ENCODE measurements around the gene ZNF609.
"Not testable (repeated sequence)": the region's sequence is repeated elsewhere in the genome, so short reads cannot be mapped to it uniquely, and the experiment has no call there.

The ZNF609 gene

DNA sequence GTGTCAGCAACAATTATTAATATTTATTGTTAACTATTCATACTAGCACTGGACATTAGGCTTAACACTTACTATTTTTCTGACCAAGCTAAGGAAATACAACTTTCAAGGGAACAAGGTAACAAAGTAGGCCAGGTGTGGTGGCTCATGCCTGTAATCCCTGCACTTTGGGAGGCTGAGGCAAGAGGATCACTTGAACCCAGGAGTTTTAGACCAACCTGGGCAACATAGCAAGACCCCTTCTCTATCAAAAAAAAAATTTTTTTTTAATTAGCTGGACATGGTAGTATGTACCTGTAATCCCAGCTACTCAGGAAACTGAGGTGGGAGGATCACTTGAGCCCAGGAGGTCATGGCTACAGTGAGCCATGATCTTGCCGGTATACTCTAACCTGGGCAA lies 183.3 kb downstream of the ZNF609 start:
- Histone ChIP-seq H3K36me3 (ENCODE audit: control insufficient read depth, insufficient read depth, low read length) (no peaks in the 10 kb centered on the region), H3K9me3 (ENCODE audit: control insufficient read depth, low read length) (no peaks in the 10 kb centered on the region), H3K9ac (ENCODE audit: low read length) (no peak overlapping the region), H3K27me3 (ENCODE audit: control insufficient read depth, insufficient read depth, low read length) (no peaks in the 10 kb centered on the region), H3K4me1 (ENCODE audit: control insufficient read depth, insufficient read depth, low read length) (peaks cover 46% of the 10 kb centered on the region), H3K4me3 (ENCODE audit: low read length) (no peak overlapping the region)

DNA sequence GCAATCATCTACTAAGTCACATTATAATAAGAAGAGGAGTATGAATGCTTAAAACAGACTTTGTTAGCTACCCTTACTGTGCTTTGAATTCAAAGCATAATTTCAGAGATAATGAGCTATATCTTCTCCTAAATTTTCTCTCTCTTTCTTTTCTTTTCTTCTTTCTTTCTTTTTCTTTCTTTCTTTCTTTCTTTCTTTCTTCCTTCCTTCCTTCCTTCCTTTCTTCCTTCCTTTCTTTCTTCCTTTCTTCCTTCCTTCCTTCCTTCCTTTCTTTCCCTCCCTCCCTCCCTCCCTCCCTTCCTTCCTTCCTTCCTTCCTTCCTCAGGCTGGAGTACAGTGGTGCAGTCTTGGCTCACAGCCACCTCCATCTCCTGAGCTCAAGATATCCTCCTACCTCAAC lies 184.4 kb downstream of the ZNF609 start:
- not testable (repeated sequence) for H3K9ac ChIP-seq (ENCODE audit: low read length); H3K36me3 ChIP-seq (ENCODE audit: control insufficient read depth, insufficient read depth, low read length); H3K4me3 ChIP-seq (ENCODE audit: low read length); H3K27me3 ChIP-seq (ENCODE audit: control insufficient read depth, insufficient read depth, low read length); H3K9me3 ChIP-seq (ENCODE audit: control insufficient read depth, low read length)
- H3K4me1 ChIP-seq (ENCODE audit: control insufficient read depth, insufficient read depth, low read length) = peaks cover 37% of the 10 kb centered on the region

DNA sequence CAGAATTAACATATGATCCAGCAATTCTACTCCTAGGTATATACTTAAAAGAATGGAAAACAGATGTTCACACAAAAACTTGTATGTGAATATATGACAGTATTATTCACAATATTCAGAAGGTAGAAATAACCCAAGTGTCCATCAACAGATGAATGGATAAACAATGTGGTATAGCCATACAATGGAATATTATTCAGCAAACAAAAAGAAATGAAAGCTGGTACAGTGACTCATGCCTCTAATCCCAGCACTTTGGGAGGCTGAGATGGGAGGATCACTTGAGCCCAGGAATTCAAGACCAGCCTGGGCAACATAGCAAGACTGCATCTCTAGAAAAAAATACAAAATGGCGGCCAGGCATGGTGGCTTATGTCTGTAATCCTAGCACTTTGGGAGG lies 185.6 kb downstream of the ZNF609 start:
- Histone ChIP-seq H3K9ac (ENCODE audit: low read length) (no peak overlapping the region), H3K4me3 (ENCODE audit: low read length) (no peak overlapping the region), H3K27me3 (ENCODE audit: control insufficient read depth, insufficient read depth, low read length) (no peaks in the 10 kb centered on the region), H3K4me1 (ENCODE audit: control insufficient read depth, insufficient read depth, low read length) (peaks cover 30% of the 10 kb centered on the region), H3K36me3 (ENCODE audit: control insufficient read depth, insufficient read depth, low read length) (no peaks in the 10 kb centered on the region), H3K9me3 (ENCODE audit: control insufficient read depth, low read length) (no peaks in the 10 kb centered on the region)

DNA sequence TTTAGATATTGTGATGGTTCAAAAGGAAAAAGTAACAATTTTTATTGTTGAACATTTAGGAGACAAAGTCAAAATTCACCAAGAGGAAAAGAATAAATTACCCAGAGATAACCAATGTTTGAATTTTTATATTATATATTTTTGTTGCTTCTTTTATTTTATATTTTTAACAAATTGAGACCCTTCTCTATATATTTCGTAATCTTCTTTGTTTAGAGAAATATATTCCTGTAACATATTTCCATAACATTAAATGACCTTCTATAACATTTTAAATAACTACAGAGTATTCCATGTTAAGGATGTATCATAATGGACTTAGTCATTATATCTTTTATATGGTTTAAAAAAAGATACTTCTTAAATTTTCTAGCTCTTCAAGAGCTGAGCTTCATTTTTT lies 187.0 kb downstream of the ZNF609 start:
- H3K4me3 ChIP-seq (ENCODE audit: low read length) = no peak overlapping the region
- peaks cover 23% of the 10 kb centered on the region for H3K4me1 ChIP-seq (ENCODE audit: control insufficient read depth, insufficient read depth, low read length)
- no peak overlapping the region for H3K9ac ChIP-seq (ENCODE audit: low read length)
- H3K27me3 ChIP-seq (ENCODE audit: control insufficient read depth, insufficient read depth, low read length) = no peaks in the 10 kb centered on the region
- H3K36me3 ChIP-seq (ENCODE audit: control insufficient read depth, insufficient read depth, low read length) = no peaks in the 10 kb centered on the region
- H3K9me3 ChIP-seq (ENCODE audit: control insufficient read depth, low read length) = no peaks in the 10 kb centered on the region

DNA sequence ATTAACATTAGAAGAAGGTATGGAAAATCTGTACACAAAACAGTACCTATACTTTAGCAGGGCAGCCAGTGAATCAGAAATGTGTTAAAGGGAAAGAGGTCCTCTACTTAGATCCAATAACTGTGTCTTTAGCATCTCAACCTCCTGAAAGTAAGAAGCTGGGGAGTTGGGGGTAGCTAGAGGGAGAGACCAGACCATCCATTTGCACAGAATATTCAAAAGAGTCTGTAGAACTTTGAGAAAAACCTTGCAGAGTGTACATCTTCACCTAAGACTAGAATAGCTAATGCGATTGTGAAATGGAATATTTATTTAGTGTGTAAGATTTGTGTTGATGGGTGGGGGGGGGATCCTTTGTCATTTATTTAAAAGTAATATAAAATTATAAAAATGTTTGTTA lies 190.2 kb downstream of the ZNF609 start:
- no peaks in the 10 kb centered on the region for H3K36me3 ChIP-seq (ENCODE audit: control insufficient read depth, insufficient read depth, low read length)
- H3K9ac ChIP-seq (ENCODE audit: low read length) = no peak overlapping the region
- H3K9me3 ChIP-seq (ENCODE audit: control insufficient read depth, low read length) = no peaks in the 10 kb centered on the region
- H3K4me3 ChIP-seq (ENCODE audit: low read length) = no peak overlapping the region
- no peaks in the 10 kb centered on the region for H3K27me3 ChIP-seq (ENCODE audit: control insufficient read depth, insufficient read depth, low read length)
- H3K4me1 ChIP-seq (ENCODE audit: control insufficient read depth, insufficient read depth, low read length) = peaks cover 11% of the 10 kb centered on the region

DNA sequence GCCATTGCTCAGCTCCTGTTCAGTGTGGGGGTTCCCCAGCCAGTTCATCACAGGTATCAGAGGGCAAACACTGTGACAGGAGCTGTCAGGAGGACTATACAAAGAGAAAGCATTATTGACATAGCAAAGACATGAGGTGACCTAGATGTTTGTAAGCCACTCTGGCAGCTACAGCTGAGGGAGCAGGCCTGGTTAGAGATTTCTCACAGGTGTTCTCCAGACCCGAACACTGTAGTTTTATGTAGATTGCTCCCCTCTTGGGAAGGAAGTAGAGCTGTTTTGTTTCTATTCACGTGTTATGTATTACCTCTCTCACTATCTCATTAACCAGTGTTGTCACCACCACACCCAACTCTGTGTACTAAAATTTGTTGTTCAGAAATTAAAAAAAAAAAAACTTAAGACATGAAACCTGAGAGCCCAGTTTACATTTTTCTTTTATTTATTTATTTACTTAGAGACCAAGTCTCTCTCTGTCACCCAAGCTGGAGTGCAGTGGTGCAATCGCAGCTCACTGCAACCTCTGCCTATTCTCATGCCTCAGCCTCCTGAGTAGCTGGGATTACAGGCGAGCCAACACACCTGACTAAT lies 191.3 kb downstream of the ZNF609 start:
- Histone ChIP-seq H3K36me3 (ENCODE audit: control insufficient read depth, insufficient read depth, low read length) (no peaks in the 10 kb centered on the region), H3K27me3 (ENCODE audit: control insufficient read depth, insufficient read depth, low read length) (no peaks in the 10 kb centered on the region), H3K9me3 (ENCODE audit: control insufficient read depth, low read length) (no peaks in the 10 kb centered on the region), H3K4me3 (ENCODE audit: low read length) (no peak overlapping the region), H3K9ac (ENCODE audit: low read length) (no peak overlapping the region), H3K4me1 (ENCODE audit: control insufficient read depth, insufficient read depth, low read length) (peaks cover 11% of the 10 kb centered on the region)

DNA sequence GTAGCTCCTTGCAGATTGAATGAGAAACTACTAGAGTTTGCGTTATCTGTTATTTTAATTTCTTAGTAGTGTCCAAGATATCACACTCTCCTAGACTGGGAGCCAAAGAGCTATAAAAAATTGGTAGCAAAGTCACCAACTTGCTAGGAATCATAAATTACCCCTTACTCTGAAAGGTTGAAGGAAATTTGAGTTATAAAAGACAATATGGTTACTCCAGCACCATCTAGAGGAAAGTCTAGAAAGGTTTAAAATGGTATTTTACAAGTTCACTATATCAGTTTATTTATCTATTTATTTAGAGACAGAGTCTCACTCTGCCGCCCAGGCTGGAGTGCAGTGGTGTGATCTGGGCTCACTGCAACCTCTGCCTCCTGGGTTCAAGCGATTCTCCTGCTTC lies 193.4 kb downstream of the ZNF609 start:
- Histone ChIP-seq H3K27me3 (ENCODE audit: control insufficient read depth, insufficient read depth, low read length) (no peaks in the 10 kb centered on the region), H3K36me3 (ENCODE audit: control insufficient read depth, insufficient read depth, low read length) (no peaks in the 10 kb centered on the region), H3K9me3 (ENCODE audit: control insufficient read depth, low read length) (no peaks in the 10 kb centered on the region), H3K4me3 (ENCODE audit: low read length) (no peak overlapping the region), H3K4me1 (ENCODE audit: control insufficient read depth, insufficient read depth, low read length) (peaks cover 11% of the 10 kb centered on the region), H3K9ac (ENCODE audit: low read length) (no peak overlapping the region)

DNA sequence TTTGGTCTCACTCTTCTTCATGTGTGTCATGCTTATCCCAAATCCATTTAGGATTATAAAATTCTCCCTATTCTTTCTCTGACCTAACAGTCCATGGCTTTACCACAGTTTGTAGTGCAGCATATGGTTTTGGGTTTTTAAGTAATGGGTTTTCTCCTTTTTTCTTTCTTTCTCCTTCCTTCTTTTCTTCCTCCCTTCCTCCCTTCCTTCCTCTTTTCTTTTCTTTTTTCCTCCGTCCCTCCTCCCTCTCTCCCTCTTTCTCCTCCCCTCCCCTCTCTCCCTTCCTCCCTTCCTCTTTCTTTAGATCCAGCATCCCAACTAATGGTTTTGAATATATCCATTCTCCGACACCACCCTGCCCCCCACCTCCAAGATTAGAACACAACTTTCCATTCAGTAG lies 196.1 kb downstream of the ZNF609 start:
- no peaks in the 10 kb centered on the region for H3K27me3 ChIP-seq (ENCODE audit: control insufficient read depth, insufficient read depth, low read length)
- H3K4me1 ChIP-seq (ENCODE audit: control insufficient read depth, insufficient read depth, low read length) = peaks cover 4% of the 10 kb centered on the region
- no peaks in the 10 kb centered on the region for H3K9me3 ChIP-seq (ENCODE audit: control insufficient read depth, low read length)
- H3K36me3 ChIP-seq (ENCODE audit: control insufficient read depth, insufficient read depth, low read length) = no peaks in the 10 kb centered on the region
- H3K9ac ChIP-seq (ENCODE audit: low read length) = no peak overlapping the region
- H3K4me3 ChIP-seq (ENCODE audit: low read length) = no peak overlapping the region

DNA sequence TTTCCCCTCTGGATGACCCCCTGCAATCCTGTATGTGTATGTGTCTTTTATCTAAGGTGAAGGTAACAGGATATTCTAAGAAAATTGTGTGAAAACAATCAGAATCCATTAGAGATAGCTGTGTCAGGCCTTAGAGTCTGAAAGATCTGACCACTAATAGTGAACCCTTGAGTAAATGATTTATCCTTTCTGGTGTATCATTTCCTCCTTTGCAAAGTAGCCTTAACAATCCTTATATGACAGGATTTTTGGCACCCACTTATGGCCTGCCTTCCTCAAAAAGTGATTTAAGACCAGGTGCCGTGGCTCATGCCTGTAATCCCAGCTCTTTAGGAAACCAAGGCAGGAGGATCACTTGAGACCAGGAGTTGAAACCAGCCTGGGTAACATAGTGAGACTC lies 204.8 kb downstream of the ZNF609 start:
- Histone ChIP-seq H3K27me3 (ENCODE audit: control insufficient read depth, insufficient read depth, low read length) (no peaks in the 10 kb centered on the region), H3K9me3 (ENCODE audit: control insufficient read depth, low read length) (no peaks in the 10 kb centered on the region), H3K4me1 (ENCODE audit: control insufficient read depth, insufficient read depth, low read length) (no peaks in the 10 kb centered on the region), H3K36me3 (ENCODE audit: control insufficient read depth, insufficient read depth, low read length) (no peaks in the 10 kb centered on the region), H3K9ac (ENCODE audit: low read length) (no peak overlapping the region), H3K4me3 (ENCODE audit: low read length) (no peak overlapping the region)

DNA sequence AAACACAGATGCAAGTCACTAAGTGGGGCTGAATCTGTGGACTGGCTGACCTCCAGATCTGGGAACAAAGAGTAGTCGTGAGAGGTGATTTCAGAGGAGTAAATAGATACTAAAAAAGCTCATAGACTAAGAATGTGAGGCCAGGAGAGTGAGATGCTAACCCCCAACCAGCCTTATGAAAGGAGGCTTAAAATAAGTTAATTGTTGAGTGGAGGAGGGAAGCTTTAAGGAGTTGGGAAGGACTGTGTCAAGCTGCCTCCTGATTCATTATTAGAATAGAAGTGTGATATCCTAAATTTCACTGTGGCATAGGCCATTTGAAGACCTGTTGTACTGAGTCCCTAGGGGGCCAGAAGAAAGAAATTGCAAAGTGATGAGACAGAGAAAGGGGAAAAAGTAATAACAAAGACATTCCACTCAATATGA lies 207.4 kb downstream of the ZNF609 start:
- H3K36me3 ChIP-seq (ENCODE audit: control insufficient read depth, insufficient read depth, low read length) = no peaks in the 10 kb centered on the region
- H3K27me3 ChIP-seq (ENCODE audit: control insufficient read depth, insufficient read depth, low read length) = no peaks in the 10 kb centered on the region
- no peaks in the 10 kb centered on the region for H3K4me1 ChIP-seq (ENCODE audit: control insufficient read depth, insufficient read depth, low read length)

DNA sequence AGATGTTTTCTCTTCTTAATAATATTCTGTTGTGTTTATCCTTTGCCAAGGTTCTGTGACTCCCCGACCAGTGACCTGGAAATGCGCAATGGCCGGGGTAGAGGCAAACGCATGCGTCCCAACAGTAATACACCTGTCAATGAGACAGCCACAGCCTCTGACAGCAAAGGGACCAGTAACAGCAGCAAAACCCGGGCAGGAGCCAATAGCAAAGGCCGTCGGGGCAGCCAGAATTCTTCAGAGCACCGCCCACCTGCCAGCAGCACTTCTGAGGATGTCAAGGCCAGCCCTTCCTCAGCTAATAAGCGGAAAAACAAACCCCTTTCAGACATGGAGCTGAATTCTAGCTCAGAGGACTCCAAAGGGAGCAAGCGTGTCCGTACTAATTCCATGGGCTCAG lies 213.5 kb downstream of the ZNF609 start:
- Histone ChIP-seq H3K4me1 (ENCODE audit: control insufficient read depth, insufficient read depth, low read length) (no peaks in the 10 kb centered on the region), H3K36me3 (ENCODE audit: control insufficient read depth, insufficient read depth, low read length) (no peaks in the 10 kb centered on the region)

More for the DNA sequence above, 207.4 kb downstream of the ZNF609 start:
- H3K9me3 ChIP-seq (ENCODE audit: control insufficient read depth, low read length) = no peaks in the 10 kb centered on the region
- H3K4me3 ChIP-seq (ENCODE audit: low read length) = no peak overlapping the region
- no peak overlapping the region for H3K9ac ChIP-seq (ENCODE audit: low read length)

DNA sequence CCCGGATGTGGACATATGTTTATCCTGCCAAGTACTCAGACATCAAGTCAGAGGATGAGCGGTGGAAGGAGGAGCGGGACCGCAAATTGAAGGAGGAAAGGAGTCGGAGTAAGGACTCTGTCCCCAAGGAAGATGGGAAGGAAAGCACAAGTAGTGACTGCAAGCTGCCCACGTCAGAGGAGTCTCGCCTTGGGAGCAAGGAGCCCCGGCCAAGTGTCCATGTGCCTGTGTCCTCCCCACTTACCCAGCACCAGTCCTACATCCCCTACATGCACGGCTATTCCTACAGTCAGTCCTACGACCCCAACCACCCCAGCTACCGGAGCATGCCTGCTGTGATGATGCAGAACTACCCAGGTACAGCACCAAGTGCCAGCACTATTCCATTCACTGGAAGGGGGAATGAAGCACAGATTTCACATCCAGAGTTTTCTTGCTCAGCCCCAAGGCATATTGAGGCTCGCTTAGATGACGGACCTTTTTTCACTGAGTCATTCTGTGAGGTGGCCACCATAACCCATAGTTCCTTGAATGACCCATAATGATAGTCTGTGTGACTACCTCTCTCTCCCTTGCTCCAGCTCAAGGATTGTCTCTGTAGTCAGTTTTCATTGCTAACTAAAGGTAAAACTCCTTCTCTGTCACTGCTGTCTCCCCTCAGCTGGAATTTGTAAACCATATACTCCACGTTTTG lies 217.9 kb downstream of the ZNF609 start:
- H3K4me1 ChIP-seq (ENCODE audit: control insufficient read depth, insufficient read depth, low read length) = no peaks in the 10 kb centered on the region
- H3K9me3 ChIP-seq (ENCODE audit: control insufficient read depth, low read length) = no peaks in the 10 kb centered on the region
- no peak overlapping the region for H3K9ac ChIP-seq (ENCODE audit: low read length)
- H3K36me3 ChIP-seq (ENCODE audit: control insufficient read depth, insufficient read depth, low read length) = peaks cover 19% of the 10 kb centered on the region
- H3K27me3 ChIP-seq (ENCODE audit: control insufficient read depth, insufficient read depth, low read length) = no peaks in the 10 kb centered on the region
- H3K4me3 ChIP-seq (ENCODE audit: low read length) = no peak overlapping the region

More for the DNA sequence above, 213.5 kb downstream of the ZNF609 start:
- Histone ChIP-seq H3K9ac (ENCODE audit: low read length) (no peak overlapping the region), H3K9me3 (ENCODE audit: control insufficient read depth, low read length) (no peaks in the 10 kb centered on the region), H3K27me3 (ENCODE audit: control insufficient read depth, insufficient read depth, low read length) (no peaks in the 10 kb centered on the region), H3K4me3 (ENCODE audit: low read length) (no peak overlapping the region)
